ENCODE results near the gene ALDH1B1. TPM values are rescaled to one million over a fixed set of nuclear protein-coding genes. Genes with fewer than 3 reads are reported as not detected.

Gene ALDH1B1
- total RNA-seq, 1 experiment from 2014 or later = 46.6 TPM

- POLR2A ChIA-PET = no interaction called here
- no peak for TF ChIP-seq ZFX (IDR thresholded peaks at IDR 0.05)
- H3K9me3 ChIP-seq (ENCODE audit: control insufficient read depth in 1 of 2, insufficient read depth in 1 of 2, low read depth in 1 of 2, low read length in 2 of 2) = no peaks in the 10 kb centered on the region
- no peak for ATAC-seq
- intact Hi-C loops (cut with micrococcal nuclease) = loop anchor here (5.0 kb wide), 2 partner anchors 198 to 503 kb away; no protein-coding TSS in a partner anchor
- no TSS peak for BruUV-seq (replicated peaks)
- no peaks in the 10 kb centered on the region for H3K79me2 ChIP-seq (ENCODE audit: insufficient read depth, low read length)
- no peaks in the 10 kb centered on the region for H3K9me2 ChIP-seq (ENCODE audit: insufficient read depth)
- H3K4me3 ChIP-seq (replicated peaks in 1 of 2; ENCODE audit: low read depth in 1 of 2, low read length in 2 of 2) = no peak overlapping the region
- CTCF ChIA-PET = interaction anchor here (2.1 kb wide), 1 partner anchor 446 kb away, joined by 6 read pairs; no protein-coding TSS in a partner anchor
- H3K4me2 ChIP-seq (ENCODE audit: low read length) = no peak overlapping the region
- RAD21 ChIA-PET (ENCODE audit: low non-redundant PET in 1 of 2, low total read pairs in 2 of 2, uncharacterized antibody in 2 of 2, unreplicated experiment in 2 of 2) = interaction anchor here in 1 of 2 experiments (0.6 kb wide), 1 partner anchor 878 kb away, joined by 5 read pairs; no protein-coding TSS in a partner anchor
- H3K4me1 ChIP-seq (ENCODE audit: control insufficient read depth in 1 of 2, insufficient read depth in 2 of 2, low read length in 2 of 2) = peaks cover 0 to 5% of the 10 kb centered on the region in 2 experiments; a peak in 2 of 4 replicates
- DNase-seq (ENCODE audit: low read depth, low spot score) = no peak
- H4K20me1 ChIP-seq (ENCODE audit: insufficient read depth) = no peaks in the 10 kb centered on the region
- H3K9ac ChIP-seq (ENCODE audit: low read length) = no peak overlapping the region
- H3K36me3 ChIP-seq (ENCODE audit: control insufficient read depth in 1 of 2, insufficient read depth in 2 of 2, low read length in 2 of 2) = no peaks in the 10 kb centered on the region
- H3K27me3 ChIP-seq (ENCODE audit: insufficient read depth, low read length) = no peaks in the 10 kb centered on the region
- no peak overlapping the region for H2AFZ ChIP-seq (ENCODE audit: low read depth, low read length, poor library complexity, severe bottlenecking)
- no peak overlapping the region for H3K27ac ChIP-seq (ENCODE audit: low read depth, low read length)
Observed at GRCh38 chr9:38359689-38360385, 32.7 kb upstream of the ALDH1B1 start.

GRCh38 chr9:38360839-38361472 is 31.5 kb upstream of the ALDH1B1 start:
- ATAC-seq (no peak), DNase-seq (ENCODE audit: low read depth, low spot score) (no peak)
- ChIA-PET POLR2A (no interaction called here), RAD21 (ENCODE audit: low non-redundant PET in 1 of 2, low total read pairs in 2 of 2, uncharacterized antibody in 2 of 2, unreplicated experiment in 2 of 2) (no interaction called here), CTCF (interaction anchor here (2.1 kb wide), 1 partner anchor 447 kb away, joined by 6 read pairs; no protein-coding TSS in a partner anchor)
- BruUV-seq (replicated peaks) = no TSS peak
- no peaks in the 10 kb centered on the region for H3K36me3 ChIP-seq (ENCODE audit: control insufficient read depth in 1 of 2, insufficient read depth in 2 of 2, low read length in 2 of 2)
- no peak overlapping the region for H2AFZ ChIP-seq (ENCODE audit: low read depth, low read length, poor library complexity, severe bottlenecking)
- no peak overlapping the region for H3K27ac ChIP-seq (ENCODE audit: low read depth, low read length)
- no peaks in the 10 kb centered on the region for H3K79me2 ChIP-seq (ENCODE audit: insufficient read depth, low read length)
- H3K4me2 ChIP-seq (ENCODE audit: low read length) = no peak overlapping the region
- no peak overlapping the region for H3K9ac ChIP-seq (ENCODE audit: low read length)
- no peaks in the 10 kb centered on the region for H4K20me1 ChIP-seq (ENCODE audit: insufficient read depth)
- H3K9me3 ChIP-seq (ENCODE audit: control insufficient read depth in 1 of 2, insufficient read depth in 1 of 2, low read depth in 1 of 2, low read length in 2 of 2) = no peaks in the 10 kb centered on the region
- H3K4me1 ChIP-seq (ENCODE audit: control insufficient read depth in 1 of 2, insufficient read depth in 2 of 2, low read length in 2 of 2) = peaks cover 0 to 5% of the 10 kb centered on the region in 2 experiments; a peak in 2 of 4 replicates
- H3K9me2 ChIP-seq (ENCODE audit: insufficient read depth) = no peaks in the 10 kb centered on the region
- H3K4me3 ChIP-seq (replicated peaks in 1 of 2; ENCODE audit: low read depth in 1 of 2, low read length in 2 of 2) = no peak overlapping the region
- intact Hi-C loops (cut with micrococcal nuclease) = loop anchor here (5.0 kb wide), 2 partner anchors 199 to 504 kb away; no protein-coding TSS in a partner anchor
- H3K27me3 ChIP-seq (ENCODE audit: insufficient read depth, low read length) = no peaks in the 10 kb centered on the region
- TF ChIP-seq CEBPB (IDR thresholded peaks at IDR 0.05; ENCODE audit: low read depth) = no peak
- TF ChIP-seq, protein P1, sequence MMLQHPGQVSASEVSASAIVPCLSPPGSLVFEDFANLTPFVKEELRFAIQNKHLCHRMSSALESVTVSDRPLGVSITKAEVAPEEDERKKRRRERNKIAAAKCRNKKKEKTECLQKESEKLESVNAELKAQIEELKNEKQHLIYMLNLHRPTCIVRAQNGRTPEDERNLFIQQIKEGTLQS (IDR thresholded peaks at IDR 0.05) = no peak
- no peak for TF ChIP-seq ELF1 (IDR thresholded peaks at IDR 0.05; ENCODE audit: borderline replicate concordance, low read depth)
- no peak for TF ChIP-seq JUND (IDR thresholded peaks at IDR 0.05)
- no peak for TF ChIP-seq EGR1 (IDR thresholded peaks at IDR 0.05; ENCODE audit: low read depth)
- TF ChIP-seq ZNF274 (IDR thresholded peaks at IDR 0.05; ENCODE audit: low read depth, low read length) = no peak
- TF ChIP-seq, protein P2, sequence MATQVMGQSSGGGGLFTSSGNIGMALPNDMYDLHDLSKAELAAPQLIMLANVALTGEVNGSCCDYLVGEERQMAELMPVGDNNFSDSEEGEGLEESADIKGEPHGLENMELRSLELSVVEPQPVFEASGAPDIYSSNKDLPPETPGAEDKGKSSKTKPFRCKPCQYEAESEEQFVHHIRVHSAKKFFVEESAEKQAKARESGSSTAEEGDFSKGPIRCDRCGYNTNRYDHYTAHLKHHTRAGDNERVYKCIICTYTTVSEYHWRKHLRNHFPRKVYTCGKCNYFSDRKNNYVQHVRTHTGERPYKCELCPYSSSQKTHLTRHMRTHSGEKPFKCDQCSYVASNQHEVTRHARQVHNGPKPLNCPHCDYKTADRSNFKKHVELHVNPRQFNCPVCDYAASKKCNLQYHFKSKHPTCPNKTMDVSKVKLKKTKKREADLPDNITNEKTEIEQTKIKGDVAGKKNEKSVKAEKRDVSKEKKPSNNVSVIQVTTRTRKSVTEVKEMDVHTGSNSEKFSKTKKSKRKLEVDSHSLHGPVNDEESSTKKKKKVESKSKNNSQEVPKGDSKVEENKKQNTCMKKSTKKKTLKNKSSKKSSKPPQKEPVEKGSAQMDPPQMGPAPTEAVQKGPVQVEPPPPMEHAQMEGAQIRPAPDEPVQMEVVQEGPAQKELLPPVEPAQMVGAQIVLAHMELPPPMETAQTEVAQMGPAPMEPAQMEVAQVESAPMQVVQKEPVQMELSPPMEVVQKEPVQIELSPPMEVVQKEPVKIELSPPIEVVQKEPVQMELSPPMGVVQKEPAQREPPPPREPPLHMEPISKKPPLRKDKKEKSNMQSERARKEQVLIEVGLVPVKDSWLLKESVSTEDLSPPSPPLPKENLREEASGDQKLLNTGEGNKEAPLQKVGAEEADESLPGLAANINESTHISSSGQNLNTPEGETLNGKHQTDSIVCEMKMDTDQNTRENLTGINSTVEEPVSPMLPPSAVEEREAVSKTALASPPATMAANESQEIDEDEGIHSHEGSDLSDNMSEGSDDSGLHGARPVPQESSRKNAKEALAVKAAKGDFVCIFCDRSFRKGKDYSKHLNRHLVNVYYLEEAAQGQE (IDR thresholded peaks at IDR 0.05; ENCODE audit: low read depth) = no peak
- TF ChIP-seq RAD21 (IDR thresholded peaks at IDR 0.05; ENCODE audit: low read depth) = no peak
- TF ChIP-seq POLR2AphosphoS5 (IDR thresholded peaks at IDR 0.05; ENCODE audit: low read depth, low read length) = no peak
- TF ChIP-seq SRF (IDR thresholded peaks at IDR 0.05; ENCODE audit: low read depth) = no peak
- no peak for TF ChIP-seq ZFX (IDR thresholded peaks at IDR 0.05)
- TF ChIP-seq, protein P3, sequence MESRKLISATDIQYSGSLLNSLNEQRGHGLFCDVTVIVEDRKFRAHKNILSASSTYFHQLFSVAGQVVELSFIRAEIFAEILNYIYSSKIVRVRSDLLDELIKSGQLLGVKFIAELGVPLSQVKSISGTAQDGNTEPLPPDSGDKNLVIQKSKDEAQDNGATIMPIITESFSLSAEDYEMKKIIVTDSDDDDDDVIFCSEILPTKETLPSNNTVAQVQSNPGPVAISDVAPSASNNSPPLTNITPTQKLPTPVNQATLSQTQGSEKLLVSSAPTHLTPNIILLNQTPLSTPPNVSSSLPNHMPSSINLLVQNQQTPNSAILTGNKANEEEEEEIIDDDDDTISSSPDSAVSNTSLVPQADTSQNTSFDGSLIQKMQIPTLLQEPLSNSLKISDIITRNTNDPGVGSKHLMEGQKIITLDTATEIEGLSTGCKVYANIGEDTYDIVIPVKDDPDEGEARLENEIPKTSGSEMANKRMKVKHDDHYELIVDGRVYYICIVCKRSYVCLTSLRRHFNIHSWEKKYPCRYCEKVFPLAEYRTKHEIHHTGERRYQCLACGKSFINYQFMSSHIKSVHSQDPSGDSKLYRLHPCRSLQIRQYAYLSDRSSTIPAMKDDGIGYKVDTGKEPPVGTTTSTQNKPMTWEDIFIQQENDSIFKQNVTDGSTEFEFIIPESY (IDR thresholded peaks at IDR 0.05; ENCODE audit: extremely low read depth, insufficient replicate concordance, low read length) = no peak
- no peak for TF ChIP-seq EZH2phosphoT487 (IDR thresholded peaks at IDR 0.05; ENCODE audit: borderline replicate concordance)

All from HCT116 (cell line).